PC-3 (cell line): ENCODE results near the gene COL25A1. TPM values are rescaled to one million over a fixed set of nuclear protein-coding genes. Genes with fewer than 3 reads are reported as not detected.

ENCODE experiments used
- ATAC-seq: fragments of 200-7000 bp; cut with Tn5 transposase; 2 replicates; pipeline ENCODE4 v1.9.1; 2020; ENCODE audit warnings: mild to moderate bottlenecking, moderate library complexity
- BruUV-seq: library from RNA; stranded (reverse); fragments of 400-500 nt; replicated peaks from 2 replicates; lab custom pipeline; 2021; lab: Mats Ljungman, UMichigan
- CTCF ChIA-PET: fragments of 300-600 bp; sonication (Branson Sonifier 250); formaldehyde crosslinking; loops from one replicate; lab custom pipeline; 2022; ENCODE audit warnings: antibody characterized with exemption; lab: Charles Lee
- POLR2A ChIA-PET: fragments of 300-600 bp; sonication (Branson Sonifier 250); formaldehyde crosslinking; loops from one replicate; lab custom pipeline; 2022; ENCODE audit warnings: antibody characterized with exemption; ENCODE audit not compliant: unreplicated experiment; lab: Charles Lee
- DNase-seq: peaks from one replicate; pipeline ENCODE4 v3.0.0-alpha.2; 2015
- H2AFZ ChIP-seq: fragments of 300-600 bp; sonication (generic); 2 replicates; pipeline ENCODE4 v1.6.0; 2016; ENCODE audit warnings: antibody characterized with exemption, low read length
- H3F3A ChIP-seq: fragments of 300-600 bp; sonication (generic); one replicate; pipeline ENCODE4 v1.6.0; 2017; ENCODE audit warnings: antibody characterized with exemption, low read length, control low read depth, mild to moderate bottlenecking; ENCODE audit not compliant: unreplicated experiment
- H3K27ac ChIP-seq: fragments of 300-600 bp; sonication (generic); 2 replicates; pipeline ENCODE4 v1.5.1; 2016; ENCODE audit warnings: mild to moderate bottlenecking, low read length
- H3K27me3 ChIP-seq: fragments of 300-600 bp; sonication (generic); 2 replicates; pipeline ENCODE4 v1.6.1; 2016; ENCODE audit warnings: low read length, mixed read lengths
- H3K36me3 ChIP-seq: fragments of 300-600 bp; sonication (generic); 2 replicates; pipeline ENCODE4 v1.6.1; 2016; ENCODE audit warnings: low read depth, mixed run types, low read length, mixed read lengths
- H3K4me1 ChIP-seq: fragments of 300-600 bp; sonication (generic); 2 replicates; pipeline ENCODE4 v1.5.1; 2016; ENCODE audit warnings: low read length; ENCODE audit not compliant: insufficient read depth
- H3K4me2 ChIP-seq: fragments of 300-600 bp; sonication (generic); 2 replicates; pipeline ENCODE4 v1.6.0; 2016; ENCODE audit warnings: low read length
- H3K4me3 ChIP-seq: fragments of 300-600 bp; sonication (generic); 2 replicates; pipeline ENCODE4 v1.5.1; 2016; ENCODE audit warnings: mild to moderate bottlenecking, low read length, mixed read lengths
- H3K79me2 ChIP-seq: fragments of 300-600 bp; sonication (generic); 2 replicates; pipeline ENCODE4 v1.6.1; 2017; ENCODE audit warnings: low read length, mixed read lengths
- H3K9ac ChIP-seq: fragments of 300-600 bp; sonication (generic); 2 replicates; pipeline ENCODE4 v1.6.0; 2016; ENCODE audit warnings: mild to moderate bottlenecking, low read length
- H3K9me2 ChIP-seq: fragments of 300-600 bp; sonication (generic); replicated peaks from 2 replicates; pipeline ENCODE4 v1.6.1; 2016; ENCODE audit warnings: mixed run types, low read length, mixed read lengths
- H3K9me3 ChIP-seq: fragments of 300-600 bp; sonication (generic); 2 replicates; pipeline ENCODE4 v1.6.1; 2016; ENCODE audit warnings: low read length, mixed read lengths
- H4K20me1 ChIP-seq: fragments of 300-600 bp; sonication (generic); 2 replicates; pipeline ENCODE4 v1.6.1; 2016; ENCODE audit warnings: low read length, mixed read lengths
- EZH2 ChIP-seq: fragments of 300-600 bp; sonication (generic); IDR thresholded peaks from one replicate; pipeline ENCODE4 v1.6.1; 2017; ENCODE audit warnings: antibody characterized with exemption, mild to moderate bottlenecking, low read length; ENCODE audit not compliant: unreplicated experiment
- EZH2phosphoT487 ChIP-seq: fragments of 300-600 bp; sonication (generic); IDR thresholded peaks from 2 replicates; pipeline ENCODE4 v1.6.1; 2018; ENCODE audit warnings: mild to moderate bottlenecking, antibody characterized with exemption, low read length, borderline replicate concordance
- intact Hi-C: fragments of 100-400 bp; cut with micrococcal nuclease; formaldehyde crosslinking; loops from 2 replicates; pipeline ENCODE4 v1.9.0; 2023
- total RNA-seq: library from RNA; depleted of rRNA; stranded (reverse); fragments of >200 nt; gene quantifications from 2 replicates; pipeline ENCODE4 v1.2.3, GENCODE V29; 2014
- TF ChIP-seq, protein P1 (sequence below): fragments of 300-600 bp; sonication (generic); conservative IDR thresholded peaks from 2 replicates; pipeline ENCODE4 v1.5.1; 2017; ENCODE audit warnings: antibody characterized with exemption, low read depth, mild to moderate bottlenecking, low read length

COL25A1 gene
- total RNA-seq, 1 experiment from 2014 or later, result not detected

GRCh38 chr4:108839333-108839732, 463.1 kb downstream of the COL25A1 start:
- no peaks in the 10 kb centered on the region for H3K36me3 ChIP-seq
- TF ChIP-seq EZH2, result no peak
- TF ChIP-seq, protein P1, sequence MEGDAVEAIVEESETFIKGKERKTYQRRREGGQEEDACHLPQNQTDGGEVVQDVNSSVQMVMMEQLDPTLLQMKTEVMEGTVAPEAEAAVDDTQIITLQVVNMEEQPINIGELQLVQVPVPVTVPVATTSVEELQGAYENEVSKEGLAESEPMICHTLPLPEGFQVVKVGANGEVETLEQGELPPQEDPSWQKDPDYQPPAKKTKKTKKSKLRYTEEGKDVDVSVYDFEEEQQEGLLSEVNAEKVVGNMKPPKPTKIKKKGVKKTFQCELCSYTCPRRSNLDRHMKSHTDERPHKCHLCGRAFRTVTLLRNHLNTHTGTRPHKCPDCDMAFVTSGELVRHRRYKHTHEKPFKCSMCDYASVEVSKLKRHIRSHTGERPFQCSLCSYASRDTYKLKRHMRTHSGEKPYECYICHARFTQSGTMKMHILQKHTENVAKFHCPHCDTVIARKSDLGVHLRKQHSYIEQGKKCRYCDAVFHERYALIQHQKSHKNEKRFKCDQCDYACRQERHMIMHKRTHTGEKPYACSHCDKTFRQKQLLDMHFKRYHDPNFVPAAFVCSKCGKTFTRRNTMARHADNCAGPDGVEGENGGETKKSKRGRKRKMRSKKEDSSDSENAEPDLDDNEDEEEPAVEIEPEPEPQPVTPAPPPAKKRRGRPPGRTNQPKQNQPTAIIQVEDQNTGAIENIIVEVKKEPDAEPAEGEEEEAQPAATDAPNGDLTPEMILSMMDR, result no peak
- no peak for TF ChIP-seq EZH2phosphoT487
- H3K4me2 ChIP-seq, result no peak overlapping the region
- no TSS peak for BruUV-seq
- H3K9ac ChIP-seq, result no peak overlapping the region
- no peaks in the 10 kb centered on the region for H3K27me3 ChIP-seq
- H3K4me1 ChIP-seq, result no peaks in the 10 kb centered on the region
- H3K4me3 ChIP-seq, result no peak overlapping the region
- ATAC-seq (no peak), DNase-seq (no peak)
- no peaks in the 10 kb centered on the region for H3K9me2 ChIP-seq
- no peak overlapping the region for H2AFZ ChIP-seq
- no peak overlapping the region for H3K27ac ChIP-seq
- no peaks in the 10 kb centered on the region for H3F3A ChIP-seq
- no peaks in the 10 kb centered on the region for H3K79me2 ChIP-seq
- intact Hi-C loops, result no loop called here
- H3K9me3 ChIP-seq, result no peaks in the 10 kb centered on the region
- ChIA-PET POLR2A (no interaction called here), CTCF (no interaction called here)
- no peaks in the 10 kb centered on the region for H4K20me1 ChIP-seq

DNA sequence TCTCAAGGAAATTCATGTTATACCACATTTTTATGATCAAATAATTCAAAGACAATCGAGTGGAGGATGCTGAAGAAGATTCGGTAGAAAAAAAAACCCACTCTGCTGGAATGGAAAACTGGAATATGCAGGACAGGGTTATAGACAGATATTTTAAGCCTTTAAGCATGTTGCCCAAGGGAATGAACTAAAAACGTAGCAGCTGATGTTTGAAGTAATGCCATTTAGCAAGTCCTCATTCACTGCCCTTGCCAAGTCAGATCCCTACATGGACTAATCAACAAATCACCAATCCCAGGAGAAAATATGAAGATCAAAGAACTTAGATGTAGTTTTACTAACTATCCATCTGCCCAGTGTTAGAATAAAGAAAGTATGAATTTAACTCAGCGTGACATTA, 464.0 kb downstream of the COL25A1 start:
- H3K79me2 ChIP-seq, result no peaks in the 10 kb centered on the region
- H3K4me3 ChIP-seq, result no peak overlapping the region
- no peaks in the 10 kb centered on the region for H3K9me2 ChIP-seq
- H2AFZ ChIP-seq, result no peak overlapping the region
- ATAC-seq, result no peak
- no peaks in the 10 kb centered on the region for H4K20me1 ChIP-seq
- POLR2A ChIA-PET, result no interaction called here
- no peaks in the 10 kb centered on the region for H3K4me1 ChIP-seq
- H3K9me3 ChIP-seq, result no peaks in the 10 kb centered on the region
- no peaks in the 10 kb centered on the region; the same call in 1 of the 2 replicates for H3K27me3 ChIP-seq
- H3K36me3 ChIP-seq, result no peaks in the 10 kb centered on the region
- CTCF ChIA-PET, result no interaction called here
- TF ChIP-seq, protein P1, result no peak
- no peak for TF ChIP-seq EZH2
- TF ChIP-seq EZH2phosphoT487, result no peak
- intact Hi-C loops, result no loop called here
- H3K9ac ChIP-seq, result no peak overlapping the region
- H3K4me2 ChIP-seq, result no peak overlapping the region
- H3K27ac ChIP-seq, result no peak overlapping the region
- no peaks in the 10 kb centered on the region for H3F3A ChIP-seq
- BruUV-seq, result no TSS peak
- no peak for DNase-seq

DNA sequence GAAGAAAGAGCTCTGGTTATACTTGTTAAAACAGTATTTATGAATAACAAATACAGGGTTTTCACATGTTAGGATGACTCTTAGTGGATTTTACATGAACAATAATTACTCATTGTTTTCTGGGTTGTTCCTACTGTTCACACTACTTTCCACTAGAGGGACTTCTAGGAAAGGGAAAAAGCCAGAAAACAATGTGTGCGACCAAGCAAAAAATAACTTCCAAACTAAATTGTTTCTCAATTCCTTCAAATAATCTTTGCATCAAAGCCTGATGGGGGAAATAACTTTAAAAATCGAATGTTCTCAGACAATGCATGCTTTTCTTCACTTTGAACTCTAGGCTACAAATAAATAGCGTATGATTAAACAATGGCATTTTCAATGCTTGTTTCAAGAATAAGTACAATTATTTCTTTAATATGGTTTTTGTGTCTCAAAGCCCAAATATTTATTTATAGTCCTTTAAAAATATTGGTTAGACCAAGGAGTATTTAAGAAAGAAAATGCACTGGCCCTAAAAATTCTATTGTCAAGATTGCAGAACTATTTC, 467.5 kb downstream of the COL25A1 start:
- Histone ChIP-seq H2AFZ (no peak overlapping the region), H3K36me3 (no peaks in the 10 kb centered on the region), H3K9me2 (no peaks in the 10 kb centered on the region), H3F3A (no peaks in the 10 kb centered on the region), H3K79me2 (no peaks in the 10 kb centered on the region), H3K4me2 (no peak overlapping the region), H4K20me1 (no peaks in the 10 kb centered on the region), H3K9ac (no peak overlapping the region), H3K9me3 (no peaks in the 10 kb centered on the region), H3K27ac (no peak overlapping the region), H3K4me3 (no peak overlapping the region), H3K27me3 (peaks cover 5% of the 10 kb centered on the region), H3K4me1 (no peaks in the 10 kb centered on the region)
- DNase-seq (peak; percentile 55), ATAC-seq (peak; percentile 57)
- intact Hi-C loops, result loop anchor here (1.0 to 5.0 kb wide), 2 partner anchors 462 to 571 kb away; no protein-coding TSS in a partner anchor
- TF ChIP-seq, protein P1, result peak; percentile 72
- no peak for TF ChIP-seq EZH2
- TF ChIP-seq EZH2phosphoT487, result no peak
- CTCF ChIA-PET, result interaction anchor here (0.6 kb wide), 1 partner anchor 530 kb away, joined by 4 read pairs; no protein-coding TSS in a partner anchor
- no TSS peak for BruUV-seq
- POLR2A ChIA-PET, result no interaction called here
